Nephron progenitor cell (in vitro differentiated cells): Measurements from ENCODE around the gene ARHGAP26.

Source experiments
- DNase-seq: peaks from one replicate; pipeline ENCODE4 v3.0.0; 2021
- H3K27ac Mint-ChIP-seq: 2 replicates; pipeline ENCODE4 v1.8.0; 2021; ENCODE audit warnings: mild to moderate bottlenecking, moderate library complexity, mixed read lengths
- H3K27me3 Mint-ChIP-seq: 2 replicates; pipeline ENCODE4 v1.8.0; 2021; ENCODE audit warnings: mild to moderate bottlenecking, low read depth, mixed read lengths; ENCODE audit not compliant: poor library complexity
- H3K36me3 Mint-ChIP-seq: 2 replicates; pipeline ENCODE4 v1.8.0; 2021; ENCODE audit warnings: low read depth, mixed read lengths
- H3K4me1 Mint-ChIP-seq: 2 replicates; pipeline ENCODE4 v1.8.0; 2021; ENCODE audit warnings: mixed read lengths
- H3K4me3 Mint-ChIP-seq: 2 replicates; pipeline ENCODE4 v1.8.0; 2021; ENCODE audit warnings: mild to moderate bottlenecking, moderate library complexity, mixed read lengths
- H3K9me3 Mint-ChIP-seq: 2 replicates; pipeline ENCODE4 v1.8.0; 2021; ENCODE audit warnings: mild to moderate bottlenecking, moderate library complexity, mixed read lengths
- TF ChIP-seq, protein P1 (sequence below): fragments of 200-600 bp; sonication (generic); IDR thresholded peaks from 2 replicates; pipeline ENCODE4 v1.5.0; 2021; ENCODE audit warnings: antibody characterized with exemption

The ARHGAP26 gene

GRCh38 chr5:142874540-142874939 is 104.4 kb downstream of the ARHGAP26 start:
- H3K36me3 Mint-ChIP-seq: no peaks in the 10 kb centered on the region
- H3K9me3 Mint-ChIP-seq: no peaks in the 10 kb centered on the region
- no peak for DNase-seq
- no peak overlapping the region for H3K27ac Mint-ChIP-seq
- peaks cover 7% of the 10 kb centered on the region for H3K27me3 Mint-ChIP-seq
- no peak overlapping the region for H3K4me3 Mint-ChIP-seq
- H3K4me1 Mint-ChIP-seq: peaks cover 19% of the 10 kb centered on the region
- TF ChIP-seq, protein P1, sequence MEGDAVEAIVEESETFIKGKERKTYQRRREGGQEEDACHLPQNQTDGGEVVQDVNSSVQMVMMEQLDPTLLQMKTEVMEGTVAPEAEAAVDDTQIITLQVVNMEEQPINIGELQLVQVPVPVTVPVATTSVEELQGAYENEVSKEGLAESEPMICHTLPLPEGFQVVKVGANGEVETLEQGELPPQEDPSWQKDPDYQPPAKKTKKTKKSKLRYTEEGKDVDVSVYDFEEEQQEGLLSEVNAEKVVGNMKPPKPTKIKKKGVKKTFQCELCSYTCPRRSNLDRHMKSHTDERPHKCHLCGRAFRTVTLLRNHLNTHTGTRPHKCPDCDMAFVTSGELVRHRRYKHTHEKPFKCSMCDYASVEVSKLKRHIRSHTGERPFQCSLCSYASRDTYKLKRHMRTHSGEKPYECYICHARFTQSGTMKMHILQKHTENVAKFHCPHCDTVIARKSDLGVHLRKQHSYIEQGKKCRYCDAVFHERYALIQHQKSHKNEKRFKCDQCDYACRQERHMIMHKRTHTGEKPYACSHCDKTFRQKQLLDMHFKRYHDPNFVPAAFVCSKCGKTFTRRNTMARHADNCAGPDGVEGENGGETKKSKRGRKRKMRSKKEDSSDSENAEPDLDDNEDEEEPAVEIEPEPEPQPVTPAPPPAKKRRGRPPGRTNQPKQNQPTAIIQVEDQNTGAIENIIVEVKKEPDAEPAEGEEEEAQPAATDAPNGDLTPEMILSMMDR: no peak

DNA sequence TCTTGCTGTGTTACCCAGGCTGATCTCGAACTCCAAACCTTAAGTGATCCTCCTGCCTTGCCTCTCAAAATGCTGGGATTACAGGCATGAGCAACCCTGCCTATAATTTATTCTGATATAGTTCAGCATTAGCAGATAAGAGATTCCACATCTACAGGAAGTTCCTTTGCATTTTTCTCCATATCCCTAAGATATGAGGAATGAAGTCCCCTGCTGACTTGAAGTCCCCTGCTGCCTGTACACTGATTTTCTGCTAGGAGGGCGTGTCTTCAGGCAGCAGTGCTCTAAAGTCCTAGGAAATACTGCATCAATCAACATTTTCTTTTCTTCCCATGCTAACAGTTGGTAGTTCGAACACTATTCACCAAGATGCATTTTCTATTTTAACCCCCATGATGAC is 105.8 kb downstream of the ARHGAP26 start:
- TF ChIP-seq, protein P1: no peak
- Mint-ChIP-seq H3K4me3 (no peak overlapping the region), H3K9me3 (no peaks in the 10 kb centered on the region), H3K4me1 (peaks cover 27% of the 10 kb centered on the region), H3K36me3 (no peaks in the 10 kb centered on the region), H3K27me3 (peaks cover 7% of the 10 kb centered on the region), H3K27ac (no peak overlapping the region)
- DNase-seq: no peak

DNA sequence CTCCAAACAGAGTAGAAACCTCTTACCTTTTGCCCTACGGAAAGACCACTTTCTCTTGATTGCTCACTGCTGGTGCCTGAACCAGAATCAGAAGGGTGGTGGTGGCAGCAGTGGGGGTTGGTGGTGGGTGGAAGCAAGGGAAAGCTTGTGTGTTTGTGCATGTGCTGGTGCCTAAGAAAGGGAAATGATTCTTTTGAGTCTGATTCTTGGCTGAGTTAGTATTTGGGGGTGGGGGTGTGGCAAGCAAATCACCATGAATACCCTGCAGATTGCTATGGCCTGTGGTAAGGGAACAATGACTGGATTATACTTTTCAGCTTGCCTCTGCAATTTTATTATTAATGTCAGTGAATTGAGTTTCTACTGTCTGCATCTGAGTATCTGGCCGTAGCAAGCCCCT is 106.6 kb downstream of the ARHGAP26 start:
- H3K9me3 Mint-ChIP-seq: no peaks in the 10 kb centered on the region
- H3K4me3 Mint-ChIP-seq: no peak overlapping the region
- H3K36me3 Mint-ChIP-seq: no peaks in the 10 kb centered on the region
- no peak for DNase-seq
- peaks cover 29% of the 10 kb centered on the region for H3K4me1 Mint-ChIP-seq
- TF ChIP-seq, protein P1: no peak
- peaks cover 7% of the 10 kb centered on the region for H3K27me3 Mint-ChIP-seq
- no peak overlapping the region for H3K27ac Mint-ChIP-seq

GRCh38 chr5:142878111-142878510 is 107.9 kb downstream of the ARHGAP26 start:
- Mint-ChIP-seq H3K27me3 (peaks cover 7% of the 10 kb centered on the region), H3K36me3 (no peaks in the 10 kb centered on the region), H3K27ac (peak overlapping the region; percentile 46), H3K4me1 (peaks cover 27% of the 10 kb centered on the region), H3K4me3 (no peak overlapping the region), H3K9me3 (no peaks in the 10 kb centered on the region)
- no peak for DNase-seq
- TF ChIP-seq, protein P1: no peak

DNA sequence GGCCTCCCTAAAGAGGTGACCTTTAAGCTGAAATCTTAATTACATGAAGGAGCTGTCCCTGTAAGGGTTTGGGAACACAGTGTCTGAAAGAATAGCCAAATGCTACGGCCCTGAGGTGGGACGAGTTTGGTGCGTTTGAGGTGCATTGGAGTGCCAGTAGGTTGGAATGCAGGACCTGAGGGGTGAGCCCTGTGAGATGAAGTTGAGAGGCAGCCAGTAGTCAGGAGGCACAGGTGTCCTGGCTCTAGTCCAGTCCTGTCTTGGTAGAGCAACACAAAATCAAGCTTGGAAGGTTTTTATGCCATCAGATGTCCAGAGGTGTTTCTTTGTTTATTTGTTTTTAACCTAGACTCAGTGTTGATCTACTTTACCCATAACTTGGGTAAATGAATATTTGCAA is 108.5 kb downstream of the ARHGAP26 start:
- H3K27me3 Mint-ChIP-seq: peaks cover 7% of the 10 kb centered on the region
- no peaks in the 10 kb centered on the region for H3K9me3 Mint-ChIP-seq
- H3K4me1 Mint-ChIP-seq: peaks cover 27% of the 10 kb centered on the region
- H3K27ac Mint-ChIP-seq: no peak overlapping the region
- no peak overlapping the region for H3K4me3 Mint-ChIP-seq
- DNase-seq: no peak
- TF ChIP-seq, protein P1: no peak
- no peaks in the 10 kb centered on the region for H3K36me3 Mint-ChIP-seq

DNA sequence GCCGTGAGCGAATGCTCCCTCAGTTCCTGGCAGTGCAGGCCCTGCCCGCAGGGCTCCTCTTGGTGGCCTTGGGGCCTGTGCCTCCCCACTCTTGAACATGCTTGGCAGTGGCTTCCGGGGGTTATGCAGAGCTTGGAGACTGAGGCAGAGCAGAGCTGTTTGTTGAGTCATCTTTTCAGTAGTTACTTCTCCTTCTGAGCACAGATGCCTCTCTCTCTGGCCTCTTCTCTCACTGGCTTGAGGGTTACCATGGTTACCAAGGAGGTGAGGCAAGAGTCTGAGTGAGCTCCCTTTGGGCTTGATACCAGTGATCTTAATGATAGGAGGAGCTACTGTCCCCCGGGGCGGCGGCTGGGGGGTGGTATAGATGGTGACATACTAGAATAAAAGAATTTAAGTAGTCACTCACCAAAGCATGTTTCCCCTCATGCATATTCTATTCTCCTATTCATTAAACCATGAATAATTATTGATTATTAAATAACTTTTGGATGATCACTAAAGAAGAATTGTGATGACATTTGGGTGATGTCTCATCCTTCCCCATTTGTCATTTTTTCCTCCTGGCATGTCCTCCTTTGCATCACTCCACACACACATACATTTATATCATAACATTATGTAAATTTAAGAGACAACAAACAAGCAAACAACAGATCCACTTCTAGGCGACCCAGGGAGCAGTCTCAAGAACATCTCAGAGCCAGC is 111.1 kb downstream of the ARHGAP26 start:
- Mint-ChIP-seq H3K9me3 (no peaks in the 10 kb centered on the region), H3K27me3 (peaks cover 5% of the 10 kb centered on the region), H3K36me3 (no peaks in the 10 kb centered on the region), H3K27ac (no peak overlapping the region), H3K4me1 (peaks cover 27% of the 10 kb centered on the region), H3K4me3 (no peak overlapping the region)
- TF ChIP-seq, protein P1: no peak
- no peak for DNase-seq
